ENCODE data around the gene BRAT1. TPM values are rescaled to one million over a fixed set of nuclear protein-coding genes. Genes with fewer than 3 reads are reported as not detected.

Gene BRAT1
- total RNA-seq, 1 donor from 2014 or later = 24.1 TPM

- ATAC-seq (no peak), DNase-seq (no peak)
- Histone ChIP-seq H3K9me3 (no peaks in the 10 kb centered on the region), H3K36me3 (no peaks in the 10 kb centered on the region), H3K4me3 (no peak overlapping the region), H3K27ac (no peak overlapping the region), H3K4me1 (peaks cover 15% of the 10 kb centered on the region), H3K27me3 (no peaks in the 10 kb centered on the region)
- intact Hi-C loops (cut with DNase I) = no loop called here
- TF ChIP-seq CTCF (IDR thresholded peaks at IDR 0.05) = no peak
Measured at GRCh38 chr7:2490181-2490651, 65.1 kb downstream of the BRAT1 start.

GRCh38 chr7:2488681-2489080 is 66.6 kb downstream of the BRAT1 start:
- Histone ChIP-seq H3K4me3 (no peak overlapping the region), H3K27me3 (no peaks in the 10 kb centered on the region), H3K27ac (peak overlapping the region; percentile 11), H3K9me3 (no peaks in the 10 kb centered on the region), H3K36me3 (no peaks in the 10 kb centered on the region), H3K4me1 (peaks cover 14% of the 10 kb centered on the region)
- no peak for DNase-seq
- no peak for TF ChIP-seq CTCF (IDR thresholded peaks at IDR 0.05)
- intact Hi-C loops (cut with DNase I) = no loop called here
- no peak for ATAC-seq

GRCh38 chr7:2488272-2488645 is 67.1 kb downstream of the BRAT1 start:
- H3K27ac ChIP-seq = no peak overlapping the region
- ATAC-seq = no peak

More at GRCh38 chr7:2488272-2488645, 67.1 kb downstream of the BRAT1 start:
- Histone ChIP-seq H3K27me3 (no peaks in the 10 kb centered on the region), H3K9me3 (no peaks in the 10 kb centered on the region), H3K36me3 (no peaks in the 10 kb centered on the region), H3K4me1 (peaks cover 10% of the 10 kb centered on the region), H3K4me3 (no peak overlapping the region)
- DNase-seq = no peak
- TF ChIP-seq CTCF (IDR thresholded peaks at IDR 0.05) = no peak
- intact Hi-C loops (cut with DNase I) = no loop called here

Small RNA genes within 50 kb of the gene (microRNA-seq; reads per million reads assigned to microRNA genes)
- not detected for gene MIR4648 (ENCODE audit: borderline microRNAs expressed)

Other genes starting within 250 kb of the BRAT1 start
- gene SNX8, start 241.1 kb downstream of the BRAT1 start, total RNA-seq = 60.1 TPM
- gene EIF3B, start 200.7 kb downstream of the BRAT1 start, total RNA-seq = 107 TPM
- 29.8 TPM for gene CHST12, start 151.9 kb downstream of the BRAT1 start, total RNA-seq
- not detected for gene GRIFIN, start 79.1 kb downstream of the BRAT1 start, total RNA-seq
- 35.4 TPM for gene LFNG, start 35.8 kb downstream of the BRAT1 start, total RNA-seq
- gene IQCE, start 3.5 kb upstream of the BRAT1 start, total RNA-seq = 22.2 TPM
- gene TTYH3, start 76.5 kb upstream of the BRAT1 start, total RNA-seq = 48.8 TPM
- 0.29 TPM for gene AMZ1, start 132.7 kb upstream of the BRAT1 start, total RNA-seq

Data from upper lobe of right lung (tissue), 1 donor.